ENCODE data around the gene CEP112.

The CEP112 gene

GRCh38 chr17:66138120-66138519, 53.8 kb downstream of the CEP112 start:
- no peak for TF ChIP-seq PAX5 (IDR thresholded peaks at IDR 0.05; ENCODE audit: insufficient read depth, low read length, severe bottlenecking)
- TF ChIP-seq SPI1 (IDR thresholded peaks at IDR 0.05; ENCODE audit: low read depth, low read length), result no peak
- TF ChIP-seq POU2F2 (IDR thresholded peaks at IDR 0.05; ENCODE audit: low read depth, low read length), result no peak
- no peak for TF ChIP-seq TAF1 (IDR thresholded peaks at IDR 0.05; ENCODE audit: low read depth, low read length)
- TF ChIP-seq POLR2A (IDR thresholded peaks at IDR 0.05; ENCODE audit: low read depth, low read length), result no peak
- TF ChIP-seq POLR2AphosphoS5 (IDR thresholded peaks at IDR 0.05; ENCODE audit: low read depth, low read length), result no peak
- FAIRE-seq (no peak), DNase-seq (ENCODE audit: insufficient read length, low spot score) (no peak)

DNA sequence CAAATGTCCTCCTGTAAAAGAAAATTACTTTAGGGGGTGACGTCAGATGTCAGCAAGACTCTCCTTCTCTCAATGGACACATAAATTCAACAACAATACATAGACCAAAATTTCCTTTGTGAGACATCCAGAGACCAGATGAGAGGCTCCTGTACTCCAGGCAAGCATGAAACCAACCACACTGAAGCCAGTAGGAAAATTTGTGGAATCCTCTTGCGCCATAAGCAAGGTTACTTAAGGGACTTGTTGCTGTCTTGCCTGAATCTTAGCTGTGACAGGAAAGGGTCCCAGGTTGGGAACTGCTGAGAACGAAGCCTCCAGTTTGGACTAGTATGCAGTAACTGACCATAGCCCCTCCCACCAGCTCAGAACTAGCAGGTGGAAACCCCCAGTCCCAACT, 56.0 kb downstream of the CEP112 start:
- FAIRE-seq, result no peak
- TF ChIP-seq POLR2AphosphoS5 (IDR thresholded peaks at IDR 0.05; ENCODE audit: low read depth, low read length), result no peak
- no peak for TF ChIP-seq POU2F2 (IDR thresholded peaks at IDR 0.05; ENCODE audit: low read depth, low read length)
- no peak for TF ChIP-seq PAX5 (IDR thresholded peaks at IDR 0.05; ENCODE audit: insufficient read depth, low read length, severe bottlenecking)
- no peak for TF ChIP-seq TAF1 (IDR thresholded peaks at IDR 0.05; ENCODE audit: low read depth, low read length)
- no peak for TF ChIP-seq POLR2A (IDR thresholded peaks at IDR 0.05; ENCODE audit: low read depth, low read length)
- no peak for TF ChIP-seq SPI1 (IDR thresholded peaks at IDR 0.05; ENCODE audit: low read depth, low read length)
- no peak for DNase-seq (ENCODE audit: insufficient read length, low spot score)

GRCh38 chr17:66135219-66135618, 56.7 kb downstream of the CEP112 start:
- TF ChIP-seq POLR2A (IDR thresholded peaks at IDR 0.05; ENCODE audit: low read depth, low read length), result no peak
- no peak for TF ChIP-seq PAX5 (IDR thresholded peaks at IDR 0.05; ENCODE audit: insufficient read depth, low read length, severe bottlenecking)
- TF ChIP-seq POU2F2 (IDR thresholded peaks at IDR 0.05; ENCODE audit: low read depth, low read length), result no peak
- TF ChIP-seq SPI1 (IDR thresholded peaks at IDR 0.05; ENCODE audit: low read depth, low read length), result no peak
- TF ChIP-seq POLR2AphosphoS5 (IDR thresholded peaks at IDR 0.05; ENCODE audit: low read depth, low read length), result no peak
- TF ChIP-seq TAF1 (IDR thresholded peaks at IDR 0.05; ENCODE audit: low read depth, low read length), result no peak
- FAIRE-seq (no peak), DNase-seq (ENCODE audit: insufficient read length, low spot score) (no peak)

- TF ChIP-seq SPI1 (IDR thresholded peaks at IDR 0.05; ENCODE audit: low read depth, low read length) (no peak), TAF1 (IDR thresholded peaks at IDR 0.05; ENCODE audit: low read depth, low read length) (no peak), POLR2A (IDR thresholded peaks at IDR 0.05; ENCODE audit: low read depth, low read length) (no peak), PAX5 (IDR thresholded peaks at IDR 0.05; ENCODE audit: insufficient read depth, low read length, severe bottlenecking) (no peak), POU2F2 (IDR thresholded peaks at IDR 0.05; ENCODE audit: low read depth, low read length) (no peak), POLR2AphosphoS5 (IDR thresholded peaks at IDR 0.05; ENCODE audit: low read depth, low read length) (no peak)
- DNase-seq (ENCODE audit: insufficient read length, low spot score) (no peak), FAIRE-seq (no peak)
Measured at GRCh38 chr17:66129759-66130158, 62.2 kb downstream of the CEP112 start.

- TF ChIP-seq PAX5 (IDR thresholded peaks at IDR 0.05; ENCODE audit: insufficient read depth, low read length, severe bottlenecking), result no peak
- no peak for TF ChIP-seq POLR2A (IDR thresholded peaks at IDR 0.05; ENCODE audit: low read depth, low read length)
- TF ChIP-seq TAF1 (IDR thresholded peaks at IDR 0.05; ENCODE audit: low read depth, low read length), result no peak
- no peak for TF ChIP-seq POLR2AphosphoS5 (IDR thresholded peaks at IDR 0.05; ENCODE audit: low read depth, low read length)
- no peak for DNase-seq (ENCODE audit: insufficient read length, low spot score)
- FAIRE-seq, result no peak
Measured at GRCh38 chr17:66126231-66126630, 65.7 kb downstream of the CEP112 start.

GRCh38 chr17:66123163-66123562, 68.8 kb downstream of the CEP112 start:
- FAIRE-seq (no peak), DNase-seq (ENCODE audit: insufficient read length, low spot score) (no peak)
- TF ChIP-seq TAF1 (IDR thresholded peaks at IDR 0.05; ENCODE audit: low read depth, low read length), result no peak
- no peak for TF ChIP-seq POU2F2 (IDR thresholded peaks at IDR 0.05; ENCODE audit: low read depth, low read length)
- TF ChIP-seq PAX5 (IDR thresholded peaks at IDR 0.05; ENCODE audit: insufficient read depth, low read length, severe bottlenecking), result no peak
- TF ChIP-seq SPI1 (IDR thresholded peaks at IDR 0.05; ENCODE audit: low read depth, low read length), result no peak
- TF ChIP-seq POLR2A (IDR thresholded peaks at IDR 0.05; ENCODE audit: low read depth, low read length), result no peak
- TF ChIP-seq POLR2AphosphoS5 (IDR thresholded peaks at IDR 0.05; ENCODE audit: low read depth, low read length), result no peak

DNA sequence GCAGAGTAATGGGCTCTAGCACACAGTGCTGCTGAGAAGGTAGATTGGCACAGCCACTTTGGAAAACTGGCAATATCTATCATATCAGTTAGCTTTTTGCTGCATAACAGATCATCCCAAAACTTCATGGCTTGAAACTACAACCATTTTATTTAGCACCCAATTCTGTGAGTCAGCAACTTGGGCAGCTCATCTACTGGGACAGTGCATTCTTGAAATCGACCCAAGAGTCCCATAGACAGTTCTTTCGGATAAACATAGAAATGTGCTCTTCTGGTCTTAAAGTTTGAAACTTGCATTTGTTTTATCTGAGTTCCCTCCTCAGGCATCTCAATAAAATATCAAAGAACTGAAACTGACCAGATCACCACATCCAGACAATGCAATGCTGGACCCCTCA, 76.7 kb downstream of the CEP112 start:
- DNase-seq (ENCODE audit: insufficient read length, low spot score) (no peak), FAIRE-seq (no peak)
- TF ChIP-seq SPI1 (IDR thresholded peaks at IDR 0.05; ENCODE audit: low read depth, low read length) (no peak), POLR2AphosphoS5 (IDR thresholded peaks at IDR 0.05; ENCODE audit: low read depth, low read length) (no peak), TAF1 (IDR thresholded peaks at IDR 0.05; ENCODE audit: low read depth, low read length) (no peak), POLR2A (IDR thresholded peaks at IDR 0.05; ENCODE audit: low read depth, low read length) (no peak), PAX5 (IDR thresholded peaks at IDR 0.05; ENCODE audit: insufficient read depth, low read length, severe bottlenecking) (no peak), POU2F2 (IDR thresholded peaks at IDR 0.05; ENCODE audit: low read depth, low read length) (no peak)

GRCh38 chr17:66114609-66115008, 77.3 kb downstream of the CEP112 start:
- FAIRE-seq, result no peak
- TF ChIP-seq POU2F2 (IDR thresholded peaks at IDR 0.05; ENCODE audit: low read depth, low read length) (no peak), PAX5 (IDR thresholded peaks at IDR 0.05; ENCODE audit: insufficient read depth, low read length, severe bottlenecking) (no peak), POLR2A (IDR thresholded peaks at IDR 0.05; ENCODE audit: low read depth, low read length) (no peak), POLR2AphosphoS5 (IDR thresholded peaks at IDR 0.05; ENCODE audit: low read depth, low read length) (no peak), SPI1 (IDR thresholded peaks at IDR 0.05; ENCODE audit: low read depth, low read length) (no peak), TAF1 (IDR thresholded peaks at IDR 0.05; ENCODE audit: low read depth, low read length) (no peak)
- DNase-seq (ENCODE audit: insufficient read length, low spot score), result no peak

- FAIRE-seq, result no peak
- no peak for TF ChIP-seq POLR2A (IDR thresholded peaks at IDR 0.05; ENCODE audit: low read depth, low read length)
- TF ChIP-seq POLR2AphosphoS5 (IDR thresholded peaks at IDR 0.05; ENCODE audit: low read depth, low read length), result no peak
- TF ChIP-seq POU2F2 (IDR thresholded peaks at IDR 0.05; ENCODE audit: low read depth, low read length), result no peak
- no peak for DNase-seq (ENCODE audit: insufficient read length, low spot score)
Measured at GRCh38 chr17:66107731-66108130, 84.2 kb downstream of the CEP112 start.

- no peak for DNase-seq (ENCODE audit: insufficient read length, low spot score)
- TF ChIP-seq POLR2AphosphoS5 (IDR thresholded peaks at IDR 0.05; ENCODE audit: low read depth, low read length) (no peak), TAF1 (IDR thresholded peaks at IDR 0.05; ENCODE audit: low read depth, low read length) (no peak), POU2F2 (IDR thresholded peaks at IDR 0.05; ENCODE audit: low read depth, low read length) (no peak), PAX5 (IDR thresholded peaks at IDR 0.05; ENCODE audit: insufficient read depth, low read length, severe bottlenecking) (no peak), SPI1 (IDR thresholded peaks at IDR 0.05; ENCODE audit: low read depth, low read length) (no peak), POLR2A (IDR thresholded peaks at IDR 0.05; ENCODE audit: low read depth, low read length) (no peak)
- FAIRE-seq, result no peak
Measured at GRCh38 chr17:66098040-66098439, 93.9 kb downstream of the CEP112 start.

Measured in GM12891 (cell line).